GM19035 (cell line): ENCODE data around the gene SHC3.

Source experiments
- ATAC-seq: cut with Tn5 transposase; IDR thresholded peaks from one replicate; pipeline ENCODE4 v1.9.1; 2021; ENCODE audit not compliant: unreplicated experiment

The SHC3 gene

GRCh38 chr9:89187541-89187940 lies 8.9 kb upstream of the SHC3 start:
- ATAC-seq, result no peak

- ATAC-seq, result no peak
Measured at GRCh38 chr9:89186960-89187359, 8.3 kb upstream of the SHC3 start.

GRCh38 chr9:89185980-89186379 lies 7.4 kb upstream of the SHC3 start:
- ATAC-seq, result no peak

GRCh38 chr9:89183146-89183545 lies 4.5 kb upstream of the SHC3 start:
- no peak for ATAC-seq

GRCh38 chr9:89182369-89182768 lies 3.8 kb upstream of the SHC3 start:
- ATAC-seq, result no peak

- no peak for ATAC-seq
Measured at GRCh38 chr9:89179895-89180734, 1.5 kb upstream of the SHC3 start.

- ATAC-seq, result no peak
Measured at GRCh38 chr9:89179540-89179894, 899 bp upstream of the SHC3 start.

- ATAC-seq, result no peak
Measured at GRCh38 chr9:89178830-89179539, 367 bp upstream of the SHC3 start.

- no peak for ATAC-seq
Measured at GRCh38 chr9:89177012-89177943, 1.3 kb downstream of the SHC3 start.

GRCh38 chr9:89175828-89176261 lies 2.8 kb downstream of the SHC3 start:
- ATAC-seq, result no peak

- no peak for ATAC-seq
Measured at GRCh38 chr9:89174291-89174690, 4.3 kb downstream of the SHC3 start.

GRCh38 chr9:89173072-89173471 lies 5.5 kb downstream of the SHC3 start:
- ATAC-seq, result no peak

GRCh38 chr9:89172398-89172797 lies 6.2 kb downstream of the SHC3 start:
- ATAC-seq, result no peak

- ATAC-seq, result no peak
Measured at GRCh38 chr9:89171693-89172092, 6.9 kb downstream of the SHC3 start.

- no peak for ATAC-seq
Measured at GRCh38 chr9:89171231-89171630, 7.4 kb downstream of the SHC3 start.

GRCh38 chr9:89168901-89169813 lies 9.5 kb downstream of the SHC3 start:
- ATAC-seq, result no peak

- no peak for ATAC-seq
Measured at GRCh38 chr9:89167788-89168187, 10.8 kb downstream of the SHC3 start.

GRCh38 chr9:89166852-89167251 lies 11.8 kb downstream of the SHC3 start:
- ATAC-seq, result no peak

GRCh38 chr9:89165880-89166279 lies 12.7 kb downstream of the SHC3 start:
- no peak for ATAC-seq

GRCh38 chr9:89165341-89165740 lies 13.3 kb downstream of the SHC3 start:
- no peak for ATAC-seq
